Measurements from ENCODE around the gene ASAP2. TPM values are rescaled to one million over a fixed set of nuclear protein-coding genes. Genes with fewer than 3 reads are reported as not detected.

Gene ASAP2
- total RNA-seq, 3 donors from 2014 or later, result 50.4 to 84.1 (median 50.5) TPM

DNA sequence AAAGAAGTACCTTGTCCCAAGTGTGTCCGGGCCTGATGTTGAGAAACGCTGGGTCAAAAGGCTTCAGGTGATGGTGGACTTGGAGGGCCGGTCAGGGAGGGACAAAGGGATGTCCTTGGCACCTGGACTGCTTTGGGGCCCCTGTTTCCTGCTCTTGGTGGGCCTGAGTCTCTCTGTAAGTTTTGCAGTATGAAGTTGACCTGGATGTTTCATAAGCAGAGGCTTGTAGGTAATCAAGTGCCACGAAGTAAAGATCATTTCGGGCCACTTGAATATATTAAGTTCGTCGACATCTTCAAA lies 29.4 kb downstream of the ASAP2 start:
- Histone ChIP-seq H3K4me1 (ENCODE audit: low read depth) (peaks cover 19% of the 10 kb centered on the region), H3K4me3 (no peak overlapping the region), H3K9me3 (no peaks in the 10 kb centered on the region), H3K36me3 (ENCODE audit: low read depth) (no peaks in the 10 kb centered on the region)
- TF ChIP-seq CTCF (IDR thresholded peaks at IDR 0.05), result no peak
- no peak for DNase-seq
- ATAC-seq, result no peak
- intact Hi-C loops (cut with DNase I, micrococcal nuclease), result no loop called here

- intact Hi-C loops (cut with DNase I, micrococcal nuclease), result no loop called here
- DNase-seq (no peak), ATAC-seq (no peak)
- Histone ChIP-seq H3K36me3 (ENCODE audit: low read depth) (no peaks in the 10 kb centered on the region), H3K4me3 (no peak overlapping the region), H3K4me1 (ENCODE audit: low read depth) (peaks cover 21% of the 10 kb centered on the region), H3K9me3 (no peaks in the 10 kb centered on the region)
- no peak for TF ChIP-seq CTCF (IDR thresholded peaks at IDR 0.05)
Observed at GRCh38 chr2:9236867-9237266, 30.3 kb downstream of the ASAP2 start.

DNA sequence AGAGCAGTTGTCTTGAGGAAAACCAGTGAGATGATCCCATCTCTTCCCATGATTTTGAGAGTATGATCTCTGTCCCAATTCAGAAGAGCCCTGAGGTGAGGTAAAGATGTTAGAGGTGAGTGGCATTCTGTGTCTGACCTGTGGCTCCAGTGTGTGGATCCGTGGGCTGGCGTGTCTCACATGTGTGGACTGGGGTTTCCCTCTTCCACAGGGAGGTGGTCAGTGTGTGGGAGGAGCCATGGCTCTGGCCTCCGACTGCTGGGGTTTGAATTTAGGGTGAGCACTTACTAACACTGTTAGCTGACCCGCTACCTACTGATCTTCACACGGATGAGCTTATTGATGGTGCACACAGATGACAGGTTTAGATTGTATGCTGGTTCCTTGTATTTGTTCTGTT lies 31.2 kb downstream of the ASAP2 start:
- intact Hi-C loops (cut with DNase I, micrococcal nuclease), result no loop called here
- no peak for DNase-seq
- no peak for ATAC-seq
- TF ChIP-seq CTCF (IDR thresholded peaks at IDR 0.05), result no peak
- Histone ChIP-seq H3K9me3 (no peaks in the 10 kb centered on the region), H3K4me1 (ENCODE audit: low read depth) (peaks cover 16% of the 10 kb centered on the region), H3K36me3 (ENCODE audit: low read depth) (no peaks in the 10 kb centered on the region), H3K4me3 (no peak overlapping the region)

- H3K4me1 ChIP-seq (ENCODE audit: low read depth), result peaks cover 16% of the 10 kb centered on the region
- intact Hi-C loops (cut with DNase I, micrococcal nuclease), result no loop called here
- no peaks in the 10 kb centered on the region for H3K9me3 ChIP-seq
- ATAC-seq, result no peak
- DNase-seq, result no peak
- TF ChIP-seq CTCF (IDR thresholded peaks at IDR 0.05), result no peak
- no peak overlapping the region for H3K4me3 ChIP-seq
- H3K36me3 ChIP-seq (ENCODE audit: low read depth), result no peaks in the 10 kb centered on the region
Observed at GRCh38 chr2:9238591-9239326, 32.1 kb downstream of the ASAP2 start.

GRCh38 chr2:9239616-9240015 lies 33.0 kb downstream of the ASAP2 start:
- no peak overlapping the region for H3K4me3 ChIP-seq
- DNase-seq, result no peak
- H3K36me3 ChIP-seq (ENCODE audit: low read depth), result no peaks in the 10 kb centered on the region
- H3K4me1 ChIP-seq (ENCODE audit: low read depth), result peaks cover 21% of the 10 kb centered on the region
- no peak for ATAC-seq
- H3K9me3 ChIP-seq, result no peaks in the 10 kb centered on the region
- no peak for TF ChIP-seq CTCF (IDR thresholded peaks at IDR 0.05)
- intact Hi-C loops (cut with DNase I, micrococcal nuclease), result no loop called here

GRCh38 chr2:9240745-9241144 lies 34.1 kb downstream of the ASAP2 start:
- Histone ChIP-seq H3K4me1 (ENCODE audit: low read depth) (peaks cover 15% of the 10 kb centered on the region), H3K4me3 (no peak overlapping the region), H3K36me3 (ENCODE audit: low read depth) (no peaks in the 10 kb centered on the region), H3K9me3 (no peaks in the 10 kb centered on the region)
- TF ChIP-seq CTCF (IDR thresholded peaks at IDR 0.05), result no peak
- ATAC-seq, result peak; percentile 59
- DNase-seq, result no peak
- intact Hi-C loops (cut with DNase I, micrococcal nuclease), result no loop called here

Data from mucosa of descending colon (tissue), 3 donors.